HG02981 (cell line): ENCODE data around the gene GPR68.
"Not testable (repeated sequence)": the region's sequence is repeated elsewhere in the genome, so short reads cannot be mapped to it uniquely, and the experiment has no call there.

Source experiments
- ATAC-seq: cut with Tn5 transposase; IDR thresholded peaks from one replicate; pipeline ENCODE4 v1.9.1; 2021; ENCODE audit warnings: mild to moderate bottlenecking, moderate library complexity; ENCODE audit not compliant: unreplicated experiment

GPR68 gene

GRCh38 chr14:91230397-91231035 is 14.0 kb downstream of the GPR68 start:
- no peak for ATAC-seq

- peak; percentile 72 for ATAC-seq
These were observed 14.7 kb downstream of the GPR68 start for GRCh38 chr14:91229743-91230200.

GRCh38 chr14:91229005-91229382 is 15.5 kb downstream of the GPR68 start:
- no peak for ATAC-seq

- ATAC-seq, result peak; percentile 70
These were observed 16.1 kb downstream of the GPR68 start for GRCh38 chr14:91228112-91229004.

GRCh38 chr14:91227183-91227628 is 17.3 kb downstream of the GPR68 start:
- ATAC-seq, result no peak

- ATAC-seq, result not testable (repeated sequence)
These were observed 18.1 kb downstream of the GPR68 start for GRCh38 chr14:91226360-91226759.

- no peak for ATAC-seq
These were observed 19.5 kb downstream of the GPR68 start for GRCh38 chr14:91225025-91225424.

GRCh38 chr14:91223028-91223783 is 21.3 kb downstream of the GPR68 start:
- ATAC-seq, result no peak

GRCh38 chr14:91221270-91221669 is 23.2 kb downstream of the GPR68 start:
- ATAC-seq, result no peak

- no peak for ATAC-seq
These were observed 23.9 kb downstream of the GPR68 start for GRCh38 chr14:91220581-91221000.

GRCh38 chr14:91219517-91220389 is 24.8 kb downstream of the GPR68 start:
- no peak for ATAC-seq

- ATAC-seq, result no peak
These were observed 26.5 kb downstream of the GPR68 start for GRCh38 chr14:91218014-91218413.

GRCh38 chr14:91216731-91217226 is 27.7 kb downstream of the GPR68 start:
- no peak for ATAC-seq

- ATAC-seq, result no peak
These were observed 29.1 kb downstream of the GPR68 start for GRCh38 chr14:91215381-91215780.

- ATAC-seq, result no peak
These were observed 30.2 kb downstream of the GPR68 start for GRCh38 chr14:91214306-91214705.

GRCh38 chr14:91211017-91211416 is 33.5 kb downstream of the GPR68 start:
- no peak for ATAC-seq

- ATAC-seq, result no peak
These were observed 37.5 kb downstream of the GPR68 start for GRCh38 chr14:91207008-91207407.

GRCh38 chr14:91205459-91205858 is 39.0 kb downstream of the GPR68 start:
- no peak for ATAC-seq

GRCh38 chr14:91204657-91205056 is 39.8 kb downstream of the GPR68 start:
- no peak for ATAC-seq
